Hair follicular keratinocyte (primary cell): ENCODE data around the gene NBPF12. TPM values are rescaled to one million over a fixed set of nuclear protein-coding genes. Genes with fewer than 3 reads are reported as not detected.

ENCODE experiments used
- total RNA-seq: library from RNA; depleted of rRNA; stranded (reverse); fragments of >200 nt; gene quantifications from 2 replicates; pipeline ENCODE4 v1.2.3, GENCODE V29; 2015

Gene NBPF12
- total RNA-seq = 1.8 and 3.4 TPM in 2 replicates

DNA sequence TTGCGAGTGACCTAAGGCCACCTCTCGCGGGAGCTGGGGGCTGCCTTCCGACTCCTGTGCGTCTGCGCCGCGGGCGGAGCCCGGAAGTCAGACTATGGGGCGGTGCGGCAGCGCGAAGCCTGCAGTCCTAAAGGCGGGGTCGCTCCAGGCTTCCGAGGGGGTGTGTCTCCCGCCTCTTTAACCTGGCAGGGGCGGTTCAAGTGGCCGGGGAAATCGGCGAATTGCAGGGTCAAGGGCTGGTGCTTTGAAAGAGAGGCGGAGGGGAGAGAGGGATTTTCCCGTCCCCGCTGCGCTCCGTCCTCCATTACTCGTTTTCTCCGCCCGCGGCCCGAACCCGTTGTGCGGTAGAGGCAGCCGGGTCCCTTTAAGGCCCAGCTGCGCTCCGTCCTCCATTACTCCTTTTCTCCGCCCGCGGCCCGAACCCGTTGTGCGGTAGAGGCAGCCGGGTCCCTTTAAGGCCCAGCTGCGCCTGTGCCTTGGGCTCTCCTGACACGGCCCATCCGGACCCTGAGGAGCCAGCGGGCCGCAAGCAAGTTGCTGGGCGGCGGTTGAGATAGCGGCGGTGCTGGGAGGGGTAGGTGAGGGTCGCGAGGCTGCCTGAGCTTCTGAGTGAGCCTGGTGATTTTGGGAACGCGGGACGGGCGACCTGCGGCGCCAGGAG is at the start of gene NBPF12:
Gene NBPF12, plus strand, starts transcription at position 83 of the 661 bp plus-strand sequence. CDS start 21,820 bp downstream, outside the sequence.

Other genes starting within 250 kb of the NBPF12 start
- 13.7 and 22.7 TPM in 2 replicates for gene PRKAB2, start 234.1 kb downstream of the NBPF12 start, total RNA-seq